K562 (cell line): ENCODE results near the gene IRAK3.

Experiments
- DDX20 ChIP-seq: fragments of 450-650 bp; IDR thresholded peaks from 2 replicates; pipeline ENCODE4 v1.6.1; 2016; ENCODE audit warnings: missing genetic modification characterization, low read depth, mild to moderate bottlenecking, missing compliant biosample characterization, moderate library complexity
- POLR2AphosphoS5 ChIP-seq: IDR thresholded peaks from 2 replicates; pipeline ENCODE4 v1.6.1; 2011; ENCODE audit warnings: mild to moderate bottlenecking, low read depth, low read length, moderate library complexity; ENCODE audit not compliant: control insufficient read depth, insufficient read depth
- SP2 ChIP-seq: IDR thresholded peaks from 2 replicates; pipeline ENCODE4 v1.6.1; 2011; ENCODE audit warnings: mild to moderate bottlenecking, low read depth, low read length, moderate library complexity; ENCODE audit not compliant: poor library complexity, severe bottlenecking; ENCODE audit errors: extremely low read depth
- SRF ChIP-seq, 2 experiments: fragments of 250-450, 450-650 bp in 1 of 2; sonication (Bioruptor Pico) in 1 of 2; sonication (generic) in 1 of 2; formaldehyde crosslinking; IDR thresholded peaks; 2 replicates each; pipeline versions ENCODE4 v1.5.0 to v1.5.1; 2020 to 2022; ENCODE audit warnings: mild to moderate bottlenecking in 1 of 2, missing genetic modification reagents in 1 of 2
- ZNF324 ChIP-seq: fragments of 250-450 bp; sonication (Bioruptor Pico); IDR thresholded peaks from 2 replicates; pipeline ENCODE4 v1.4.0; 2020; ENCODE audit warnings: mild to moderate bottlenecking
- ZNF384 ChIP-seq: IDR thresholded peaks from 2 replicates; pipeline ENCODE4 v1.6.1; 2012; ENCODE audit warnings: low read depth, low read length, improper control_type of control experiment
- TF ChIP-seq, protein P1 (sequence below): fragments of 450-650 bp; IDR thresholded peaks from 2 replicates; pipeline ENCODE4 v1.6.1; 2018; ENCODE audit warnings: mild to moderate bottlenecking, low read depth; ENCODE audit not compliant: partially characterized antibody
- TF ChIP-seq, protein P2 (sequence below): sonication (generic); formaldehyde crosslinking; IDR thresholded peaks from 2 replicates; pipeline ENCODE4 v1.8.0; 2022; ENCODE audit warnings: mild to moderate bottlenecking, missing genetic modification reagents
- TF ChIP-seq, protein P3 (sequence below), 3 experiments: IDR thresholded peaks in 2 of 3; conservative IDR thresholded peaks in 1 of 3; 2 replicates each; pipeline ENCODE4 v1.5.1; 2011 to 2012; ENCODE audit warnings: low read length in 3 of 3, mild to moderate bottlenecking in 3 of 3, control low read depth in 2 of 3, improper control_type of control experiment in 1 of 3, inconsistent platforms in 1 of 3, low read depth in 1 of 3, mixed read lengths in 1 of 3, moderate library complexity in 1 of 3; ENCODE audit not compliant: insufficient read depth in 2 of 3
- TF ChIP-seq, protein P4 (sequence below), 2 experiments: fragments of 450-650 bp; formaldehyde crosslinking in 1 of 2; IDR thresholded peaks; 2 replicates each; pipeline versions ENCODE4 v1.4.0 to v1.6.1; 2014 to 2020; ENCODE audit warnings: mild to moderate bottlenecking in 2 of 2, borderline replicate concordance in 1 of 2, low read depth in 1 of 2

DNA sequence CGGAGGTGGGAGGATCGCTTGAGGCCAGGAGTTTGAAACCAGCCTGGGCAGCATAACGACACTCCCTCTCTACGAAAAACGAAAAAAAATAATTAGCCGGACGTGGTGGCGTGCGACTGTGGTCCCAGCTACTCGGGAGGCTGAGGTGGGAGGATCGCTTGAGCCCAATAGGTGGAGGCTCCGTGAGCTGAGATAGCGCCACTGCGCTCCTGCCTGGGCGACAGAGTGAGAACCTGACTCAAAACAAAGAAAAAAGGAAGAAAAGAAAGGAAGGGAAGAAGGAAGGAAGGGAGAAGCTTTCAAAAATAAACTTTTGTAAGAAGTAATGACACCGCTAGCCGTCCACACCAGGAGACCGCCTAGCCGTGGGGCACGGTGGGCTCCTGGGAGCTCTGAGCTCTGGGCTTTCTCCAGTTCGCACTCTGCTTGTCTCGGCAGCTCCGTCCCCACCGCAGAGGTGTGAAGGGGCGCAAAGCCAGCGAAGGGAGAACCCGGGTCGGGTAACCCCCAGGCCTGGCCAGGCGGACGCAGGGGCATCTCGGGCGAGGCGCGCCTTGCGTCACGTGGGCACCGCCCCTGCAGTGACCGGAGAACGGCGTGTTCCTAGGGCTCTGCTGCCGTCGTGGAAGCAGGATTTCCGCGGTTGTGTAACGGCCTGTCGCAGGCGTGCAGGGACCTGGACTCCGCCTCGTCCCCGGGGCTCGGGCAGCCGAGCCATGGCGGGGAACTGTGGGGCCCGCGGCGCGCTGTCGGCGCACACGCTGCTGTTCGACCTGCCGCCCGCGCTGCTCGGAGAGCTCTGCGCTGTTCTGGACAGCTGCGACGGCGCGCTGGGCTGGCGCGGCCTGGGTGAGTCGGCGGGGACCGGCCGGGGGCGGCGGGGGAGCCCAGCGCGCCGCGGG lies at the start of gene IRAK3:
- TF ChIP-seq, protein P1, sequence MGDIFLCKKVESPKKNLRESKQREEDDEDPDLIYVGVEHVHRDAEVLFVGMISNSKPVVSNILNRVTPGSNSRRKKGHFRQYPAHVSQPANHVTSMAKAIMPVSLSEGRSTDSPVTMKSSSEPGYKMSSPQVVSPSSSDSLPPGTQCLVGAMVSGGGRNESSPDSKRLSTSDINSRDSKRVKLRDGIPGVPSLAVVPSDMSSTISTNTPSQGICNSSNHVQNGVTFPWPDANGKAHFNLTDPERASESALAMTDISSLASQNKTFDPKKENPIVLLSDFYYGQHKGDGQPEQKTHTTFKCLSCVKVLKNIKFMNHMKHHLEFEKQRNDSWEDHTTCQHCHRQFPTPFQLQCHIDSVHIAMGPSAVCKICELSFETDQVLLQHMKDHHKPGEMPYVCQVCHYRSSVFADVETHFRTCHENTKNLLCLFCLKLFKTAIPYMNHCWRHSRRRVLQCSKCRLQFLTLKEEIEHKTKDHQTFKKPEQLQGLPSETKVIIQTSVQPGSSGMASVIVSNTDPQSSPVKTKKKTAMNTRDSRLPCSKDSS: no peak
- TF ChIP-seq ZNF384: no peak
- TF ChIP-seq, protein P2, sequence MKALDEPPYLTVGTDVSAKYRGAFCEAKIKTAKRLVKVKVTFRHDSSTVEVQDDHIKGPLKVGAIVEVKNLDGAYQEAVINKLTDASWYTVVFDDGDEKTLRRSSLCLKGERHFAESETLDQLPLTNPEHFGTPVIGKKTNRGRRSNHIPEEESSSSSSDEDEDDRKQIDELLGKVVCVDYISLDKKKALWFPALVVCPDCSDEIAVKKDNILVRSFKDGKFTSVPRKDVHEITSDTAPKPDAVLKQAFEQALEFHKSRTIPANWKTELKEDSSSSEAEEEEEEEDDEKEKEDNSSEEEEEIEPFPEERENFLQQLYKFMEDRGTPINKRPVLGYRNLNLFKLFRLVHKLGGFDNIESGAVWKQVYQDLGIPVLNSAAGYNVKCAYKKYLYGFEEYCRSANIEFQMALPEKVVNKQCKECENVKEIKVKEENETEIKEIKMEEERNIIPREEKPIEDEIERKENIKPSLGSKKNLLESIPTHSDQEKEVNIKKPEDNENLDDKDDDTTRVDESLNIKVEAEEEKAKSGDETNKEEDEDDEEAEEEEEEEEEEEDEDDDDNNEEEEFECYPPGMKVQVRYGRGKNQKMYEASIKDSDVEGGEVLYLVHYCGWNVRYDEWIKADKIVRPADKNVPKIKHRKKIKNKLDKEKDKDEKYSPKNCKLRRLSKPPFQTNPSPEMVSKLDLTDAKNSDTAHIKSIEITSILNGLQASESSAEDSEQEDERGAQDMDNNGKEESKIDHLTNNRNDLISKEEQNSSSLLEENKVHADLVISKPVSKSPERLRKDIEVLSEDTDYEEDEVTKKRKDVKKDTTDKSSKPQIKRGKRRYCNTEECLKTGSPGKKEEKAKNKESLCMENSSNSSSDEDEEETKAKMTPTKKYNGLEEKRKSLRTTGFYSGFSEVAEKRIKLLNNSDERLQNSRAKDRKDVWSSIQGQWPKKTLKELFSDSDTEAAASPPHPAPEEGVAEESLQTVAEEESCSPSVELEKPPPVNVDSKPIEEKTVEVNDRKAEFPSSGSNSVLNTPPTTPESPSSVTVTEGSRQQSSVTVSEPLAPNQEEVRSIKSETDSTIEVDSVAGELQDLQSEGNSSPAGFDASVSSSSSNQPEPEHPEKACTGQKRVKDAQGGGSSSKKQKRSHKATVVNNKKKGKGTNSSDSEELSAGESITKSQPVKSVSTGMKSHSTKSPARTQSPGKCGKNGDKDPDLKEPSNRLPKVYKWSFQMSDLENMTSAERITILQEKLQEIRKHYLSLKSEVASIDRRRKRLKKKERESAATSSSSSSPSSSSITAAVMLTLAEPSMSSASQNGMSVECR (CRISPR knock-in tag): no peak
- TF ChIP-seq, protein P3, sequence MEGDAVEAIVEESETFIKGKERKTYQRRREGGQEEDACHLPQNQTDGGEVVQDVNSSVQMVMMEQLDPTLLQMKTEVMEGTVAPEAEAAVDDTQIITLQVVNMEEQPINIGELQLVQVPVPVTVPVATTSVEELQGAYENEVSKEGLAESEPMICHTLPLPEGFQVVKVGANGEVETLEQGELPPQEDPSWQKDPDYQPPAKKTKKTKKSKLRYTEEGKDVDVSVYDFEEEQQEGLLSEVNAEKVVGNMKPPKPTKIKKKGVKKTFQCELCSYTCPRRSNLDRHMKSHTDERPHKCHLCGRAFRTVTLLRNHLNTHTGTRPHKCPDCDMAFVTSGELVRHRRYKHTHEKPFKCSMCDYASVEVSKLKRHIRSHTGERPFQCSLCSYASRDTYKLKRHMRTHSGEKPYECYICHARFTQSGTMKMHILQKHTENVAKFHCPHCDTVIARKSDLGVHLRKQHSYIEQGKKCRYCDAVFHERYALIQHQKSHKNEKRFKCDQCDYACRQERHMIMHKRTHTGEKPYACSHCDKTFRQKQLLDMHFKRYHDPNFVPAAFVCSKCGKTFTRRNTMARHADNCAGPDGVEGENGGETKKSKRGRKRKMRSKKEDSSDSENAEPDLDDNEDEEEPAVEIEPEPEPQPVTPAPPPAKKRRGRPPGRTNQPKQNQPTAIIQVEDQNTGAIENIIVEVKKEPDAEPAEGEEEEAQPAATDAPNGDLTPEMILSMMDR (IDR thresholded peaks at IDR 0.05 in 2 of 3, conservative IDR thresholded peaks at IDR 0.05 in 1 of 3; ENCODE audit: insufficient read depth in 2 of 3, low read depth in 1 of 3, low read length in 3 of 3): no peak
- TF ChIP-seq POLR2AphosphoS5: no peak
- TF ChIP-seq, protein P4, sequence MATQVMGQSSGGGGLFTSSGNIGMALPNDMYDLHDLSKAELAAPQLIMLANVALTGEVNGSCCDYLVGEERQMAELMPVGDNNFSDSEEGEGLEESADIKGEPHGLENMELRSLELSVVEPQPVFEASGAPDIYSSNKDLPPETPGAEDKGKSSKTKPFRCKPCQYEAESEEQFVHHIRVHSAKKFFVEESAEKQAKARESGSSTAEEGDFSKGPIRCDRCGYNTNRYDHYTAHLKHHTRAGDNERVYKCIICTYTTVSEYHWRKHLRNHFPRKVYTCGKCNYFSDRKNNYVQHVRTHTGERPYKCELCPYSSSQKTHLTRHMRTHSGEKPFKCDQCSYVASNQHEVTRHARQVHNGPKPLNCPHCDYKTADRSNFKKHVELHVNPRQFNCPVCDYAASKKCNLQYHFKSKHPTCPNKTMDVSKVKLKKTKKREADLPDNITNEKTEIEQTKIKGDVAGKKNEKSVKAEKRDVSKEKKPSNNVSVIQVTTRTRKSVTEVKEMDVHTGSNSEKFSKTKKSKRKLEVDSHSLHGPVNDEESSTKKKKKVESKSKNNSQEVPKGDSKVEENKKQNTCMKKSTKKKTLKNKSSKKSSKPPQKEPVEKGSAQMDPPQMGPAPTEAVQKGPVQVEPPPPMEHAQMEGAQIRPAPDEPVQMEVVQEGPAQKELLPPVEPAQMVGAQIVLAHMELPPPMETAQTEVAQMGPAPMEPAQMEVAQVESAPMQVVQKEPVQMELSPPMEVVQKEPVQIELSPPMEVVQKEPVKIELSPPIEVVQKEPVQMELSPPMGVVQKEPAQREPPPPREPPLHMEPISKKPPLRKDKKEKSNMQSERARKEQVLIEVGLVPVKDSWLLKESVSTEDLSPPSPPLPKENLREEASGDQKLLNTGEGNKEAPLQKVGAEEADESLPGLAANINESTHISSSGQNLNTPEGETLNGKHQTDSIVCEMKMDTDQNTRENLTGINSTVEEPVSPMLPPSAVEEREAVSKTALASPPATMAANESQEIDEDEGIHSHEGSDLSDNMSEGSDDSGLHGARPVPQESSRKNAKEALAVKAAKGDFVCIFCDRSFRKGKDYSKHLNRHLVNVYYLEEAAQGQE (IDR thresholded peaks at IDR 0.05; ENCODE audit: borderline replicate concordance): no peak
- TF ChIP-seq, protein P4 (CRISPR knock-in tag; IDR thresholded peaks at IDR 0.05; ENCODE audit: low read depth): no peak
- no peak for TF ChIP-seq ZNF324 (CRISPR knock-in tag)
- TF ChIP-seq SRF (CRISPR knock-in tag; IDR thresholded peaks at IDR 0.05): no peak
- no peak for TF ChIP-seq DDX20 (tag)
- TF ChIP-seq SP2: no peak
